Gastroesophageal sphincter (tissue), 4 donors: ENCODE measurements around the gene SLC17A5. TPM values are rescaled to one million over a fixed set of nuclear protein-coding genes. Genes with fewer than 3 reads are reported as not detected.
A peak's percentile ranks its signal among the peaks of the same experiment; 100 is the strongest.

Experiments
- ATAC-seq: fragments of 150-250 bp; one replicate; pipeline ENCODE4 v1.9.1; 2016; ENCODE audit warnings: mild to moderate bottlenecking, moderate library complexity
- H3K27ac ChIP-seq, 4 donors: fragments of 200-600 bp; sonication (generic) in 3 of 4; 1 replicate in 3 of 4; 2 replicates in 1 of 4; pipeline ENCODE4 v1.5.1; 2016 to 2019
- H3K27me3 ChIP-seq: fragments of 200-600 bp; sonication (generic); one replicate; pipeline ENCODE4 v1.5.1; 2019
- H3K36me3 ChIP-seq, 2 donors: fragments of 200-600 bp; sonication (generic); one replicate each; pipeline ENCODE4 v1.5.1; 2019; ENCODE audit warnings: control low read depth in 1 of 2
- H3K4me1 ChIP-seq, 3 donors: fragments of 200-600 bp; sonication (generic); 1 replicate in 2 of 3; 2 replicates in 1 of 3; pipeline ENCODE4 v1.5.1; 2016 to 2019; ENCODE audit warnings: control low read depth in 2 of 3
- H3K4me3 ChIP-seq, 2 donors: fragments of 200-600 bp; sonication (generic); one replicate each; pipeline ENCODE4 v1.5.1; 2019; ENCODE audit warnings: mild to moderate bottlenecking in 1 of 2, moderate library complexity in 1 of 2
- H3K9me3 ChIP-seq, 3 donors: fragments of 200-600 bp; sonication (generic); one replicate each; pipeline ENCODE4 v1.5.1; 2017 to 2019; ENCODE audit warnings: control low read depth in 2 of 3
- EP300 ChIP-seq: sonication (generic); formaldehyde crosslinking; IDR thresholded peaks from one replicate; pipeline ENCODE4 v1.6.1; 2017; ENCODE audit warnings: antibody characterized with exemption, mild to moderate bottlenecking
- POLR2A ChIP-seq, 2 donors: fragments of 450-650 bp; IDR thresholded peaks; one replicate each; pipeline ENCODE4 v1.6.1; 2017; ENCODE audit warnings: antibody characterized with exemption in 2 of 2, mild to moderate bottlenecking in 2 of 2, moderate library complexity in 1 of 2
- POLR2AphosphoS5 ChIP-seq: sonication (generic); formaldehyde crosslinking; IDR thresholded peaks from one replicate; pipeline ENCODE4 v1.6.1; 2017; ENCODE audit warnings: antibody characterized with exemption
- WGBS, 2 donors: methylation state at CpG; one replicate each; pipeline ENCODE4 v1.1.5; 2018; ENCODE audit warnings: low coverage in 1 of 2; 5-methylcytosine and 5-hydroxymethylcytosine counted together
- total RNA-seq, 4 donors: library from RNA; depleted of rRNA; stranded (reverse); fragments of >200 nt; gene quantifications; one replicate each; pipeline ENCODE4 v1.1.0, GENCODE V29; 2016
- TF ChIP-seq, protein P1 (sequence below), 4 experiments: fragments of 200-600 bp in 2 of 4; fragments of 450-650 bp in 2 of 4; sonication (generic) in 1 of 4; IDR thresholded peaks; one replicate each; pipeline ENCODE4 v1.5.1; 2017 to 2019; ENCODE audit warnings: antibody characterized with exemption in 4 of 4, mild to moderate bottlenecking in 2 of 4, moderate library complexity in 2 of 4

The SLC17A5 gene
- total RNA-seq, 4 donors from 2014 or later: 11.2 to 18.9 (median 14.6) TPM

- Histone ChIP-seq H3K4me3 (no peak overlapping the region), H3K9me3 (no peaks in the 10 kb centered on the region), H3K27ac (no peak overlapping the region), H3K36me3 (no peaks in the 10 kb centered on the region), H3K4me1 (peaks cover 0 to 19% (median 0%) of the 10 kb centered on the region in 3 donors), H3K27me3 (no peaks in the 10 kb centered on the region)
- ATAC-seq: no peak
- WGBS, 2 donors: 81% methylated on average over 3 of the region's 3 CpGs; no CpG with 5 or more reads in 1 of the 2 donors
- TF ChIP-seq POLR2AphosphoS5 (no peak), EP300 (no peak), POLR2A (IDR thresholded peaks at IDR 0.05) (no peak)
- TF ChIP-seq, protein P1, sequence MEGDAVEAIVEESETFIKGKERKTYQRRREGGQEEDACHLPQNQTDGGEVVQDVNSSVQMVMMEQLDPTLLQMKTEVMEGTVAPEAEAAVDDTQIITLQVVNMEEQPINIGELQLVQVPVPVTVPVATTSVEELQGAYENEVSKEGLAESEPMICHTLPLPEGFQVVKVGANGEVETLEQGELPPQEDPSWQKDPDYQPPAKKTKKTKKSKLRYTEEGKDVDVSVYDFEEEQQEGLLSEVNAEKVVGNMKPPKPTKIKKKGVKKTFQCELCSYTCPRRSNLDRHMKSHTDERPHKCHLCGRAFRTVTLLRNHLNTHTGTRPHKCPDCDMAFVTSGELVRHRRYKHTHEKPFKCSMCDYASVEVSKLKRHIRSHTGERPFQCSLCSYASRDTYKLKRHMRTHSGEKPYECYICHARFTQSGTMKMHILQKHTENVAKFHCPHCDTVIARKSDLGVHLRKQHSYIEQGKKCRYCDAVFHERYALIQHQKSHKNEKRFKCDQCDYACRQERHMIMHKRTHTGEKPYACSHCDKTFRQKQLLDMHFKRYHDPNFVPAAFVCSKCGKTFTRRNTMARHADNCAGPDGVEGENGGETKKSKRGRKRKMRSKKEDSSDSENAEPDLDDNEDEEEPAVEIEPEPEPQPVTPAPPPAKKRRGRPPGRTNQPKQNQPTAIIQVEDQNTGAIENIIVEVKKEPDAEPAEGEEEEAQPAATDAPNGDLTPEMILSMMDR (IDR thresholded peaks at IDR 0.05): no peak
Observed at GRCh38 chr6:73657201-73657600, 3.4 kb upstream of the SLC17A5 start.

- WGBS, 2 donors: 69 to 71% methylated on average over 1 to 2 of the region's 2 CpGs
- no peaks in the 10 kb centered on the region for H3K27me3 ChIP-seq
- ATAC-seq: no peak
- H3K9me3 ChIP-seq: no peaks in the 10 kb centered on the region
- H3K36me3 ChIP-seq: no peaks in the 10 kb centered on the region
- H3K27ac ChIP-seq: no peak overlapping the region
- no peak overlapping the region for H3K4me3 ChIP-seq
- TF ChIP-seq EP300 (no peak), POLR2AphosphoS5 (no peak), POLR2A (IDR thresholded peaks at IDR 0.05) (no peak)
- TF ChIP-seq, protein P1 (IDR thresholded peaks at IDR 0.05): no peak
- peaks cover 0 to 25% (median 0%) of the 10 kb centered on the region in 3 donors for H3K4me1 ChIP-seq
Observed at GRCh38 chr6:73656531-73657145, 2.8 kb upstream of the SLC17A5 start.

DNA sequence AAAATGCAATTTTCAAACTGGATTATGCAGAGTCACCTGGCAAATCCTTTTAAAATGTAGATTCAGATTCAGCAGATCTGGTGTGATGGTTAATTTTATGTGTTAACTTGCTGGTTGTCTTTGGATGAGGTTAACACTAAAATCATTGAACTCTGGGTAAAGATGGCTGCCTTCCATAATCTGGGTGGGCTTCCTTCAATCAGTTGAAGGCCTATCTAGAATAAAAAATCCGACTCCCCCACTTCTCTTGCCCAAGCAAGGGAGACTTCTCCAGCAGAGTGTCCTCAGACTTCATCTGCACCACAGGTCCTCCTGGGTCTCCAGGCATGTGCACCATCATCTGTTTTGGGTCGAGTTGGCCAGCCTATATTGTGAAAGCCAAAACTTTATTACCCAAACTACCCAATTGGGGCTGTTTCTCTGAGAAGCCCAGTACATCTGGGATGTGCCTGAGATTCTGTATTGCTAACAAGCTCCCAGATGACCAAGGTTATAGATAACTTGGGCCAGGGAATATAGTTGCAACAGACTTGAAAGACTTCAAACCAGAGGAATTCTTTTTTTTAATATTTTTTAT is 1.6 kb upstream of the SLC17A5 start:
- H3K36me3 ChIP-seq: no peaks in the 10 kb centered on the region
- peak overlapping the region in 3 of 4 donors; percentile 94 to 99 (median 95) for H3K27ac ChIP-seq
- WGBS, 2 donors: 68 to 92% methylated on average over 2 of the region's 2 CpGs
- ATAC-seq: no peak
- peaks cover 0 to 35% (median 0%) of the 10 kb centered on the region in 3 donors for H3K4me1 ChIP-seq
- TF ChIP-seq, protein P1 (IDR thresholded peaks at IDR 0.05): no peak
- no peak for TF ChIP-seq POLR2AphosphoS5
- TF ChIP-seq EP300: no peak
- no peak for TF ChIP-seq POLR2A (IDR thresholded peaks at IDR 0.05)
- no peaks in the 10 kb centered on the region for H3K27me3 ChIP-seq
- H3K4me3 ChIP-seq: peak overlapping the region in 1 of 2 donors; percentile 80
- H3K9me3 ChIP-seq: no peaks in the 10 kb centered on the region

GRCh38 chr6:73652637-73653570 is 888 bp downstream of the SLC17A5 start:
- Histone ChIP-seq H3K4me1 (peaks cover 0 to 35% (median 0%) of the 10 kb centered on the region in 3 donors), H3K36me3 (peaks cover 0 to 15% of the 10 kb centered on the region in 2 donors), H3K27me3 (no peaks in the 10 kb centered on the region), H3K9me3 (no peaks in the 10 kb centered on the region), H3K4me3 (peak overlapping the region; percentile 54 to 80), H3K27ac (peak overlapping the region; percentile 71 to 99 (median 94))
- TF ChIP-seq EP300: no peak
- TF ChIP-seq POLR2AphosphoS5: no peak
- TF ChIP-seq, protein P1 (IDR thresholded peaks at IDR 0.05): peak in 3 of 4 experiments; percentile 12 to 57 (median 49)
- WGBS, 2 donors: 3 to 6% methylated on average over 10 to 16 of the region's 32 CpGs
- peak; percentile 35 for ATAC-seq
